Measurements from ENCODE around the gene INF2.

Gene INF2

GRCh38 chr14:104766863-104767633, 77.6 kb downstream of the INF2 start:
- no peak overlapping the region for H3K9ac ChIP-seq (ENCODE audit: low read length)
- no peaks in the 10 kb centered on the region for H3K27me3 ChIP-seq (ENCODE audit: control insufficient read depth, insufficient read depth, low read length)
- no peak overlapping the region for H3K4me3 ChIP-seq (ENCODE audit: low read length)
- H3K36me3 ChIP-seq (ENCODE audit: control insufficient read depth, insufficient read depth, low read length) = peaks cover 13% of the 10 kb centered on the region
- no peaks in the 10 kb centered on the region for H3K9me3 ChIP-seq (ENCODE audit: control insufficient read depth, low read length)
- H3K4me1 ChIP-seq (ENCODE audit: control insufficient read depth, insufficient read depth, low read length) = peaks cover 9% of the 10 kb centered on the region

- Histone ChIP-seq H3K4me3 (ENCODE audit: low read length) (no peak overlapping the region), H3K9me3 (ENCODE audit: control insufficient read depth, low read length) (no peaks in the 10 kb centered on the region), H3K4me1 (ENCODE audit: control insufficient read depth, insufficient read depth, low read length) (peaks cover 12% of the 10 kb centered on the region), H3K27me3 (ENCODE audit: control insufficient read depth, insufficient read depth, low read length) (no peaks in the 10 kb centered on the region), H3K9ac (ENCODE audit: low read length) (no peak overlapping the region), H3K36me3 (ENCODE audit: control insufficient read depth, insufficient read depth, low read length) (peaks cover 13% of the 10 kb centered on the region)
These were observed 78.2 kb downstream of the INF2 start for GRCh38 chr14:104767634-104767918.

- Histone ChIP-seq H3K9me3 (ENCODE audit: control insufficient read depth, low read length) (no peaks in the 10 kb centered on the region), H3K4me1 (ENCODE audit: control insufficient read depth, insufficient read depth, low read length) (peaks cover 12% of the 10 kb centered on the region), H3K9ac (ENCODE audit: low read length) (no peak overlapping the region), H3K36me3 (ENCODE audit: control insufficient read depth, insufficient read depth, low read length) (peaks cover 13% of the 10 kb centered on the region), H3K4me3 (ENCODE audit: low read length) (no peak overlapping the region), H3K27me3 (ENCODE audit: control insufficient read depth, insufficient read depth, low read length) (no peaks in the 10 kb centered on the region)
These were observed 79.3 kb downstream of the INF2 start for GRCh38 chr14:104768437-104769323.

DNA sequence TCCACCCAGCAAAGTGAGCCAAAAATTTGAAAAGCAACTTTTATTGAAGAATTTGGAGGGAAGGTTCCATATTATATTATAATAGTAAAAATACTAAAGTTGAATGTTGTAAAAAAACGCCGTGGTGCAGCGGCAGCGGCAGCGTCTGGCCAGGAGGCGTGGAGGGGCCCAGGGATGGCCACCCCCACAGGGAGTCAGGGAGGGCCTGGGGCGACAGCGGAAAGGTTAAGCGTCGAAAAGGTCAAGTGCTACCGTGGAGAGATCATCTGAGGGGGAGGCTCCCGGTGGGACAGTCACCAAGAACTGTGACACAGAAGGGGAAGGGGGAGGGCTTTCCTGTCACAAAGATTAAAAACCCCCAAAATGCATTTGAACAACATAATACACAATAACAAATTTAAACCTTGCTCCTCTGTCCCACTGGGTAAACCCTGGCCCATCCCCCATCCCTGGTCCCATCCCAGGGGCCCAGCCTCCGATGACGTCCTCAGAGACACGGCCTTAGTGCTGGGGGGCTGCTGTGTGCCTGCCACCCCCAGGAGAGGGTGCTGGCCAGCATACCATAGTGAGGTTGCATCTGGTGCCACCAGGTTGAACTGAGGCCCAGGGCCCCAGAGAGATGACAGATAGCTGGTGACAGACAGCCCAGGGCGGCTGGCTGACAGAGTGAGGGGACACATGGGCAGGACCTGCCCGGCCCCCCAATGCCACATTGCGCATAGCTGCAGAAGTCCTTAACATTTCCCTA, 80.1 kb downstream of the INF2 start:
- no peaks in the 10 kb centered on the region for H3K9me3 ChIP-seq (ENCODE audit: control insufficient read depth, low read length)
- H3K36me3 ChIP-seq (ENCODE audit: control insufficient read depth, insufficient read depth, low read length) = peaks cover 13% of the 10 kb centered on the region
- H3K9ac ChIP-seq (ENCODE audit: low read length) = no peak overlapping the region
- no peak overlapping the region for H3K4me3 ChIP-seq (ENCODE audit: low read length)
- H3K27me3 ChIP-seq (ENCODE audit: control insufficient read depth, insufficient read depth, low read length) = no peaks in the 10 kb centered on the region
- peaks cover 12% of the 10 kb centered on the region for H3K4me1 ChIP-seq (ENCODE audit: control insufficient read depth, insufficient read depth, low read length)

- H3K9me3 ChIP-seq (ENCODE audit: control insufficient read depth, low read length) = no peaks in the 10 kb centered on the region
- peaks cover 13% of the 10 kb centered on the region for H3K36me3 ChIP-seq (ENCODE audit: control insufficient read depth, insufficient read depth, low read length)
- peaks cover 12% of the 10 kb centered on the region for H3K4me1 ChIP-seq (ENCODE audit: control insufficient read depth, insufficient read depth, low read length)
- H3K27me3 ChIP-seq (ENCODE audit: control insufficient read depth, insufficient read depth, low read length) = no peaks in the 10 kb centered on the region
- no peak overlapping the region for H3K9ac ChIP-seq (ENCODE audit: low read length)
- no peak overlapping the region for H3K4me3 ChIP-seq (ENCODE audit: low read length)
These were observed 80.7 kb downstream of the INF2 start for GRCh38 chr14:104770072-104770579.

GRCh38 chr14:104770851-104771272, 81.4 kb downstream of the INF2 start:
- H3K4me1 ChIP-seq (ENCODE audit: control insufficient read depth, insufficient read depth, low read length) = peaks cover 12% of the 10 kb centered on the region

GRCh38 chr14:104771374-104771773, 82.0 kb downstream of the INF2 start:
- Histone ChIP-seq H3K9ac (ENCODE audit: low read length) (no peak overlapping the region), H3K36me3 (ENCODE audit: control insufficient read depth, insufficient read depth, low read length) (peaks cover 13% of the 10 kb centered on the region), H3K9me3 (ENCODE audit: control insufficient read depth, low read length) (no peaks in the 10 kb centered on the region), H3K4me1 (ENCODE audit: control insufficient read depth, insufficient read depth, low read length) (peaks cover 12% of the 10 kb centered on the region), H3K4me3 (ENCODE audit: low read length) (no peak overlapping the region), H3K27me3 (ENCODE audit: control insufficient read depth, insufficient read depth, low read length) (no peaks in the 10 kb centered on the region)

More at GRCh38 chr14:104770851-104771272, 81.4 kb downstream of the INF2 start:
- no peaks in the 10 kb centered on the region for H3K27me3 ChIP-seq (ENCODE audit: control insufficient read depth, insufficient read depth, low read length)
- H3K4me3 ChIP-seq (ENCODE audit: low read length) = no peak overlapping the region
- no peaks in the 10 kb centered on the region for H3K9me3 ChIP-seq (ENCODE audit: control insufficient read depth, low read length)
- H3K9ac ChIP-seq (ENCODE audit: low read length) = no peak overlapping the region
- H3K36me3 ChIP-seq (ENCODE audit: control insufficient read depth, insufficient read depth, low read length) = peaks cover 13% of the 10 kb centered on the region
